K562 (cell line): Measurements from ENCODE around the gene FIS1. TPM values are rescaled to one million over a fixed set of nuclear protein-coding genes. Genes with fewer than 3 reads are reported as not detected.

Experiments
- CC2D1A ChIP-seq: fragments of 450-650 bp; IDR thresholded peaks from 2 replicates; pipeline ENCODE4 v1.6.1; 2017; ENCODE audit warnings: mild to moderate bottlenecking
- E4F1 ChIP-seq: fragments of 250-450 bp; sonication (Bioruptor Pico); IDR thresholded peaks from 2 replicates; pipeline ENCODE4 v1.5.0; 2021; ENCODE audit warnings: mild to moderate bottlenecking, borderline replicate concordance
- ETV5 ChIP-seq: sonication (generic); formaldehyde crosslinking; IDR thresholded peaks from 2 replicates; pipeline ENCODE4 v1.4.0; 2020; ENCODE audit warnings: low read depth, mild to moderate bottlenecking, missing genetic modification reagents
- FOXA3 ChIP-seq, 2 experiments: fragments of 450-650 bp in 1 of 2; sonication (generic) in 1 of 2; formaldehyde crosslinking; IDR thresholded peaks in 1 of 2; conservative IDR thresholded peaks in 1 of 2; 2 replicates each; pipeline versions ENCODE4 v1.4.0 to v1.8.0; 2020 to 2022; ENCODE audit warnings: mild to moderate bottlenecking in 2 of 2, missing genetic modification reagents in 1 of 2
- HDAC1 ChIP-seq, 2 experiments: fragments of 450-650 bp; IDR thresholded peaks; 2 replicates each; pipeline ENCODE4 v1.6.1; 2016 to 2017; ENCODE audit warnings: inconsistent platforms in 1 of 2, mild to moderate bottlenecking in 1 of 2, moderate library complexity in 1 of 2
- KDM1A ChIP-seq, 2 experiments: fragments of 450-650 bp; IDR thresholded peaks; 2 replicates each; pipeline ENCODE4 v1.6.1; 2016; ENCODE audit warnings: mild to moderate bottlenecking in 2 of 2
- PML ChIP-seq: IDR thresholded peaks from 2 replicates; pipeline ENCODE4 v1.6.1; 2012; ENCODE audit warnings: low read length, inconsistent platforms
- PTRF ChIP-seq: fragments of 450-650 bp; IDR thresholded peaks from 2 replicates; pipeline ENCODE4 v1.6.1; 2016; ENCODE audit warnings: mild to moderate bottlenecking, missing genetic modification characterization, missing compliant biosample characterization
- RNF2 ChIP-seq: sonication (generic); IDR thresholded peaks from 2 replicates; pipeline ENCODE4 v1.6.1; 2016
- STAT5A ChIP-seq: IDR thresholded peaks from 2 replicates; pipeline ENCODE4 v1.6.1; 2012; ENCODE audit warnings: low read length, inconsistent platforms, borderline replicate concordance
- TAL1 ChIP-seq: fragments of 450-650 bp; IDR thresholded peaks from 2 replicates; pipeline ENCODE4 v1.6.1; 2016; ENCODE audit warnings: mild to moderate bottlenecking
- ZBTB8A ChIP-seq: fragments of 450-650 bp; IDR thresholded peaks from 2 replicates; pipeline ENCODE4 v1.6.1; 2018; ENCODE audit warnings: mild to moderate bottlenecking, moderate library complexity; ENCODE audit not compliant: partially characterized antibody
- ZKSCAN8 ChIP-seq: fragments of 200-800 bp; sonication (Bioruptor generic); IDR thresholded peaks from 2 replicates; pipeline ENCODE4 v1.6.1; 2016; ENCODE audit warnings: missing genetic modification characterization, missing compliant biosample characterization
- ZMIZ1 ChIP-seq, 2 experiments: fragments of 150-350 bp in 1 of 2; IDR thresholded peaks; 2 replicates each; pipeline ENCODE4 v1.6.1; 2012 to 2016; ENCODE audit warnings: low read depth in 2 of 2, low read length in 2 of 2, mild to moderate bottlenecking in 1 of 2, moderate library complexity in 1 of 2
- ZNF121 ChIP-seq: sonication (generic); formaldehyde crosslinking; conservative IDR thresholded peaks from 2 replicates; pipeline ENCODE4 v1.8.0; 2022; ENCODE audit warnings: missing genetic modification reagents
- ZNF583 ChIP-seq: fragments of 250-450 bp; sonication (Bioruptor Pico); IDR thresholded peaks from 2 replicates; pipeline ENCODE4 v1.4.0; 2020
- ZNF707 ChIP-seq: fragments of 250-450 bp; sonication (Bioruptor Pico); conservative IDR thresholded peaks from 2 replicates; pipeline ENCODE4 v1.8.0; 2022; ENCODE audit warnings: inconsistent platforms, mild to moderate bottlenecking, moderate library complexity
- polyA plus RNA-seq, 8 experiments: library from polyadenylated mRNA; depleted of rRNA in 4 of 8; stranded (reverse) in 5 of 8; unstranded in 3 of 8; fragments of >200 nt; fragmentation: Nextera tagmentation in 2 of 8; fragmentation: Illumina TruSeq in 1 of 8; extraction: Ambion mirVana in 2 of 8; extraction: Trizol in 1 of 8; gene quantifications; 2 replicates each; pipeline versions ENCODE4 v1.2.1 to v1.2.3, GENCODE V29; 2011 to 2014; ENCODE audit warnings: inconsistent platforms in 1 of 8, missing spikeins in 1 of 8
- total RNA-seq, 7 experiments: library from RNA; depleted of rRNA in 6 of 7; stranded (reverse); fragments of >200 nt in 6 of 7; fragmentation: Illumina TruSeq in 2 of 7; extraction: Trizol in 2 of 7; gene quantifications; 2 replicates each; pipeline versions ENCODE4 v1.2.1 to v1.2.3, GENCODE V29; 2011 to 2021; ENCODE audit warnings: low replicate concordance in 1 of 7
- TF ChIP-seq, protein P1 (sequence below): fragments of 450-650 bp; IDR thresholded peaks from 2 replicates; pipeline ENCODE4 v1.6.1; 2016; ENCODE audit warnings: antibody characterized with exemption
- TF ChIP-seq, protein P2 (sequence below), 2 experiments: fragments of 450-650 bp in 1 of 2; sonication (generic) in 1 of 2; formaldehyde crosslinking in 1 of 2; IDR thresholded peaks in 1 of 2; conservative IDR thresholded peaks in 1 of 2; 2 replicates each; pipeline versions ENCODE4 v1.6.1 to v1.8.1; 2016 to 2023; ENCODE audit warnings: mild to moderate bottlenecking in 2 of 2, moderate library complexity in 2 of 2, inconsistent platforms in 1 of 2, missing genetic modification reagents in 1 of 2

Gene FIS1
- total and polyA plus RNA-seq, 9 of the 15 experiments (the other 6 are each of a cell fraction or from before 2014, with no cell fraction given) = 86.0 to 257 (median 144) TPM

GRCh38 chr7:101265622-101266516 lies 21.0 kb upstream of the FIS1 start (continued):
- TF ChIP-seq, protein P1, sequence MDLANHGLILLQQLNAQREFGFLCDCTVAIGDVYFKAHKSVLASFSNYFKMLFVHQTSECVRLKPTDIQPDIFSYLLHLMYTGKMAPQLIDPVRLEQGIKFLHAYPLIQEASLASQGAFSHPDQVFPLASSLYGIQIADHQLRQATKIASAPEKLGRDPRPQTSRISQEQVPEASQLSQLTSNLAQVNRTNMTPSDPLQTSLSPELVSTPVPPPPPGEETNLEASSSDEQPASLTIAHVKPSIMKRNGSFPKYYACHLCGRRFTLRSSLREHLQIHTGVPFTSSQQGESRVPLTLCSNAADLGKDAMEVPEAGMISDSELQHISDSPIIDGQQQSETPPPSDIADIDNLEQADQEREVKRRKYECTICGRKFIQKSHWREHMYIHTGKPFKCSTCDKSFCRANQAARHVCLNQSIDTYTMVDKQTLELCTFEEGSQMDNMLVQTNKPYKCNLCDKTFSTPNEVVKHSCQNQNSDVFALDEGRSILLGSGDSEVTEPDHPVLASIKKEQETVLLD = 0 out of 2 replicates have a peak, but pooled peaks have one; percentile 22
- TF ChIP-seq ZNF121 (CRISPR knock-in tag) (peak; percentile 94), ZKSCAN8 (CRISPR knock-in tag) (no peak), ZNF583 (CRISPR knock-in tag) (no peak), E4F1 (CRISPR knock-in tag) (no peak), RNF2 (peak; percentile 25; the same call in 1 of the 2 replicates), TAL1 (peak; percentile 90), PTRF (tag) (no peak), CC2D1A (peak; percentile 65; the same call in 1 of the 2 replicates), HDAC1 (IDR thresholded peaks at IDR 0.05) (peak in 1 of 2 experiments; percentile 87; a peak in 2 of 4 replicates), ZMIZ1 (IDR thresholded peaks at IDR 0.05; ENCODE audit: low read depth in 2 of 2, low read length in 2 of 2) (peak in 1 of 2 experiments; percentile 73; a peak in 1 of 4 replicates), STAT5A (peak; percentile 79; the same call in 1 of the 2 replicates), FOXA3 (CRISPR knock-in tag; conservative IDR thresholded peaks at IDR 0.05 in 1 of 2, IDR thresholded peaks at IDR 0.05 in 1 of 2) (no peak), ETV5 (CRISPR knock-in tag) (peak; percentile 85), ZBTB8A (no peak), ZNF707 (no peak), KDM1A (IDR thresholded peaks at IDR 0.05) (peak; percentile 99), PML (peak; percentile 90)
- TF ChIP-seq, protein P2, sequence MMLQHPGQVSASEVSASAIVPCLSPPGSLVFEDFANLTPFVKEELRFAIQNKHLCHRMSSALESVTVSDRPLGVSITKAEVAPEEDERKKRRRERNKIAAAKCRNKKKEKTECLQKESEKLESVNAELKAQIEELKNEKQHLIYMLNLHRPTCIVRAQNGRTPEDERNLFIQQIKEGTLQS (IDR thresholded peaks at IDR 0.05) = peak; percentile 47
- TF ChIP-seq, protein P2 (CRISPR knock-in tag; conservative IDR thresholded peaks at IDR 0.05) = no peak
